ENCODE data around the gene TRMT2B. TPM values are rescaled to one million over a fixed set of nuclear protein-coding genes. Genes with fewer than 3 reads are reported as not detected.

TRMT2B gene
- total and polyA plus RNA-seq, 2 of the 13 experiments (the other 11 are each of a cell fraction or from before 2014, with no cell fraction given) = 7.0 to 11.2 TPM

DNA sequence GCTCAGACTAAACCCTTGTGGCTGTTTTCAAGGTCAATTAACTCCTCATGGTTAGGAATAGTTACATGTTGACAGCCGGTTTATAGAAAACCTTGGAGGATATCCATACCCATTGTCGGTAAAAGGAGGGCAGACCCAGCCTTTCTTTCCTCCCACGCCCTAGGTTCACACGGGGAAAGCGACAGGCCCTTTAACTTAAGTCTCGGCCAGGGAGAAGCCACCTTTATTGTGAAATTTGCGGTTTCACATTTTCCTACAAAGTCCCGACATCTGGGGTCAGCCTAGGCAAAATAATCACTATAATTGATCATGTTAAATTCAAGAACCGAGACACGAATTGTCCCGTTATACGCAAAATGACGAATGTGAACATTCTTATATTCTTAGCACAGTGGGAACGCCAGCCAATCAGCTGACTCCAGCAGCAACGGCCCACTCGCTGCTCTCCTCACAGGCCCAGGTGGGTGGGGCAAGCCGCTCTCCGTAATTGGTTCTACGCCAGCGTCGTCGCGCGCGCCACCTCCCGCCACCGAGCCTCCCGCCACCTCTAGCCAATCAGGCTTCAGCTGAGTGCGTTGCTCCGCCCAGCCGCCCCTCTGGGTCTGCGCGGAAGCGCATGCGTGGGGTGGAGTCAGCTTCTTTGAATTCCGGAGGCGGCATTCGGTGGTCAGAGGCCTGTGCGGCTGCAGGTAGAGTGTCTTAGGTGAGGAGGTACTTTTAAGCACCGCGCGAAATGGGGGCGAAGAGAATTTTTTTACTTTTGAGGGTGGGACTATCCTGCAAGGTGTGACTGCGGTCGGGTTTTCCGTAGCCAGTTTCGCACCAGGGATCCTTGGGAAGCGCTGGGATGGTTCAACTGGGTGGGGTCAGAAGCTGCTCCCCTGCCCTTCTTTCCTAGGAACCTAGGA, 45.9 kb upstream of the TRMT2B start, which contains the start of gene CENPI (continued):
- TF ChIP-seq, protein P1, sequence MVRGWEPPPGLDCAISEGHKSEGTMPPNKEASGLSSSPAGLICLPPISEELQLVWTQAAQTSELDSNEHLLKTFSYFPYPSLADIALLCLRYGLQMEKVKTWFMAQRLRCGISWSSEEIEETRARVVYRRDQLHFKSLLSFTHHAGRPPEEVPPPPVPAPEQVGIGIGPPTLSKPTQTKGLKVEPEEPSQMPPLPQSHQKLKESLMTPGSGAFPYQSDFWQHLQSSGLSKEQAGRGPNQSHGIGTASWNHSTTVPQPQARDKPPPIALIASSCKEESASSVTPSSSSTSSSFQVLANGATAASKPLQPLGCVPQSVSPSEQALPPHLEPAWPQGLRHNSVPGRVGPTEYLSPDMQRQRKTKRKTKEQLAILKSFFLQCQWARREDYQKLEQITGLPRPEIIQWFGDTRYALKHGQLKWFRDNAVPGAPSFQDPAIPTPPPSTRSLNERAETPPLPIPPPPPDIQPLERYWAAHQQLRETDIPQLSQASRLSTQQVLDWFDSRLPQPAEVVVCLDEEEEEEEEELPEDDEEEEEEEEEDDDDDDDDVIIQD (CRISPR knock-in tag; IDR thresholded peaks at IDR 0.05; ENCODE audit: low read depth) = 0 out of 2 replicates have a peak, but pooled peaks have one; percentile 16
- TF ChIP-seq JDP2 (CRISPR knock-in tag; IDR thresholded peaks at IDR 0.05; ENCODE audit: borderline replicate concordance) (no peak), MTA1 (CRISPR knock-in tag; IDR thresholded peaks at IDR 0.05; ENCODE audit: borderline replicate concordance) (no peak), ZNF800 (CRISPR knock-in tag; IDR thresholded peaks at IDR 0.05) (no peak), BORCS8-MEF2B (CRISPR knock-in tag; IDR thresholded peaks at IDR 0.05) (peak; percentile 89), CREM (IDR thresholded peaks at IDR 0.05) (peak; percentile 62), CREM (CRISPR knock-in tag; IDR thresholded peaks at IDR 0.05) (no peak), PHF21A (CRISPR knock-in tag; IDR thresholded peaks at IDR 0.05) (peak; percentile 42; the same call in 1 of the 2 replicates), E2F5 (CRISPR knock-in tag; conservative IDR thresholded peaks at IDR 0.05) (peak; percentile 86), SP1 (IDR thresholded peaks at IDR 0.05) (no peak), SP1 (CRISPR knock-in tag; IDR thresholded peaks at IDR 0.05) (peak; percentile 72), FOSL2 (CRISPR knock-in tag; IDR thresholded peaks at IDR 0.05) (no peak), ZFAT (CRISPR knock-in tag; conservative IDR thresholded peaks at IDR 0.05) (peak; percentile 96), ZBTB8A (CRISPR knock-in tag; IDR thresholded peaks at IDR 0.05; ENCODE audit: borderline replicate concordance, low read depth) (no peak), SMYD3 (CRISPR knock-in tag; IDR thresholded peaks at IDR 0.05) (peak; percentile 46; the same call in 1 of the 2 replicates), SNRNP70 (IDR thresholded peaks at IDR 0.05; ENCODE audit: low read depth, low read length) (no peak), U2AF2 (IDR thresholded peaks at IDR 0.05; ENCODE audit: low read depth, low read length) (no peak), ZNF761 (CRISPR knock-in tag; conservative IDR thresholded peaks at IDR 0.05) (no peak), HINFP (CRISPR knock-in tag; IDR thresholded peaks at IDR 0.05; ENCODE audit: low read depth) (no peak), FOXJ3 (CRISPR knock-in tag; IDR thresholded peaks at IDR 0.05; ENCODE audit: borderline replicate concordance) (no peak), ZFP37 (CRISPR knock-in tag; IDR thresholded peaks at IDR 0.05; ENCODE audit: borderline replicate concordance) (no peak), ZSCAN20 (CRISPR knock-in tag; IDR thresholded peaks at IDR 0.05; ENCODE audit: borderline replicate concordance) (no peak)
- TF ChIP-seq, protein P2, sequence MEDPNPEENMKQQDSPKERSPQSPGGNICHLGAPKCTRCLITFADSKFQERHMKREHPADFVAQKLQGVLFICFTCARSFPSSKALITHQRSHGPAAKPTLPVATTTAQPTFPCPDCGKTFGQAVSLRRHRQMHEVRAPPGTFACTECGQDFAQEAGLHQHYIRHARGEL (CRISPR knock-in tag; IDR thresholded peaks at IDR 0.05) = no peak
- TF ChIP-seq, protein P3, sequence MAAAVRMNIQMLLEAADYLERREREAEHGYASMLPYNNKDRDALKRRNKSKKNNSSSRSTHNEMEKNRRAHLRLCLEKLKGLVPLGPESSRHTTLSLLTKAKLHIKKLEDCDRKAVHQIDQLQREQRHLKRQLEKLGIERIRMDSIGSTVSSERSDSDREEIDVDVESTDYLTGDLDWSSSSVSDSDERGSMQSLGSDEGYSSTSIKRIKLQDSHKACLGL (CRISPR knock-in tag; IDR thresholded peaks at IDR 0.05) = no peak
